HUES64 (cell line): ENCODE measurements around the gene NOS3.
"Not testable (repeated sequence)": the region's sequence is repeated elsewhere in the genome, so short reads cannot be mapped to it uniquely, and the experiment has no call there.

Source experiments
- H3K27ac ChIP-seq: 2 replicates; pipeline ENCODE4 v1.7.0; 2013; ENCODE audit warnings: low read depth, low read length, inconsistent platforms
- H3K27me3 ChIP-seq: 2 replicates; pipeline ENCODE4 v1.6.1; 2013; ENCODE audit warnings: mild to moderate bottlenecking, low read length; ENCODE audit not compliant: insufficient read depth
- H3K36me3 ChIP-seq: 2 replicates; pipeline ENCODE4 v1.6.1; 2013; ENCODE audit warnings: mild to moderate bottlenecking, low read length; ENCODE audit not compliant: insufficient read depth
- H3K4me1 ChIP-seq: 2 replicates; pipeline ENCODE4 v1.6.1; 2013; ENCODE audit warnings: mild to moderate bottlenecking, low read length, moderate library complexity; ENCODE audit not compliant: insufficient read depth
- H3K4me3 ChIP-seq: 2 replicates; pipeline ENCODE4 v1.5.1; 2013; ENCODE audit warnings: mild to moderate bottlenecking, low read length, moderate library complexity
- H3K9ac ChIP-seq: 2 replicates; pipeline ENCODE4 v1.6.1; 2013; ENCODE audit warnings: mild to moderate bottlenecking, low read depth, low read length
- H3K9me3 ChIP-seq: 2 replicates; pipeline ENCODE4 v1.6.1; 2013; ENCODE audit warnings: low read depth, low read length; ENCODE audit not compliant: insufficient read depth
- WGBS: fragments of 150-250, 120-280 bp; methylation state at CpG from one replicate; pipeline ENCODE4 v1.1.7; 2013; ENCODE audit warnings: missing lambda C conversion rate; 5-methylcytosine and 5-hydroxymethylcytosine counted together

Gene NOS3

GRCh38 chr7:151035902-151036301 lies 45.1 kb downstream of the NOS3 start:
- no peaks in the 10 kb centered on the region for H3K9me3 ChIP-seq
- H3K27me3 ChIP-seq = no peaks in the 10 kb centered on the region
- WGBS = 95% methylated on average over 17 of the region's 17 CpGs
- H3K9ac ChIP-seq = no peak overlapping the region
- H3K4me3 ChIP-seq = no peak overlapping the region
- no peak overlapping the region for H3K27ac ChIP-seq
- H3K4me1 ChIP-seq = peaks cover 4% of the 10 kb centered on the region; the same call in 1 of the 2 replicates
- peaks cover 16% of the 10 kb centered on the region for H3K36me3 ChIP-seq

GRCh38 chr7:151038951-151039849 lies 48.4 kb downstream of the NOS3 start:
- H3K36me3 ChIP-seq = peaks cover 16% of the 10 kb centered on the region
- WGBS = 68% methylated on average over 12 of the region's 12 CpGs

GRCh38 chr7:151039850-151040548 lies 49.2 kb downstream of the NOS3 start:
- Histone ChIP-seq H3K36me3 (peaks cover 12% of the 10 kb centered on the region), H3K9me3 (no peaks in the 10 kb centered on the region), H3K27ac (no peak overlapping the region), H3K9ac (no peak overlapping the region), H3K4me1 (peaks cover 4% of the 10 kb centered on the region; the same call in 1 of the 2 replicates), H3K4me3 (no peak overlapping the region), H3K27me3 (no peaks in the 10 kb centered on the region)
- 86% methylated on average over 18 of the region's 18 CpGs for WGBS

More at GRCh38 chr7:151038951-151039849, 48.4 kb downstream of the NOS3 start:
- Histone ChIP-seq H3K9me3 (no peaks in the 10 kb centered on the region), H3K9ac (no peak overlapping the region), H3K27me3 (no peaks in the 10 kb centered on the region), H3K4me3 (no peak overlapping the region), H3K27ac (no peak overlapping the region), H3K4me1 (peaks cover 4% of the 10 kb centered on the region; the same call in 1 of the 2 replicates)

GRCh38 chr7:151040616-151041375 lies 50.0 kb downstream of the NOS3 start:
- H3K4me1 ChIP-seq = peaks cover 4% of the 10 kb centered on the region; the same call in 1 of the 2 replicates
- H3K36me3 ChIP-seq = peaks cover 10% of the 10 kb centered on the region
- H3K9me3 ChIP-seq = no peaks in the 10 kb centered on the region
- no peaks in the 10 kb centered on the region for H3K27me3 ChIP-seq
- no peak overlapping the region for H3K4me3 ChIP-seq
- H3K9ac ChIP-seq = no peak overlapping the region
- H3K27ac ChIP-seq = no peak overlapping the region
- WGBS = 93% methylated on average over 30 of the region's 30 CpGs

- not testable (repeated sequence) for H3K4me3 ChIP-seq, H3K4me1 ChIP-seq, H3K36me3 ChIP-seq, H3K9me3 ChIP-seq, H3K9ac ChIP-seq, H3K27me3 ChIP-seq, H3K27ac ChIP-seq
- WGBS = 89% methylated on average over 10 of the region's 10 CpGs
These were observed 52.6 kb downstream of the NOS3 start for GRCh38 chr7:151043449-151043848.

DNA sequence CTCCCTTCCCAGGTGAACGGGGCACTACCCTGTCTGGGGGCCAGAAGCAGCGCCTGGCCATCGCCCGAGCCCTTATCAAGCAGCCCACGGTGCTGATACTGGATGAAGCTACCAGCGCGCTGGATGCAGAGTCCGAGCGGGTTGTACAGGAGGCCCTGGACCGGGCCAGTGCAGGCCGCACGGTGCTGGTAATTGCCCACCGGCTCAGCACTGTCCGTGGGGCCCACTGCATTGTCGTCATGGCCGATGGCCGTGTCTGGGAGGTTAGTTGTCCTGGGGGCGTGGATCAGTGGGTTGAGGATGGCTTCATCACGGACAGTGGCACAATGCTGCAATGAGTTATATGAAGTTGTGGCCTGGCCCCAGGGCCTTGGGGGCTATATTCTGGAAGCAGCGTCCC lies 53.1 kb downstream of the NOS3 start:
- Histone ChIP-seq H3K27ac (no peak overlapping the region), H3K4me3 (no peak overlapping the region), H3K4me1 (peaks cover 4% of the 10 kb centered on the region; the same call in 1 of the 2 replicates), H3K27me3 (peaks cover 6% of the 10 kb centered on the region), H3K36me3 (no peaks in the 10 kb centered on the region), H3K9ac (no peak overlapping the region), H3K9me3 (no peaks in the 10 kb centered on the region)
- 95% methylated on average over 20 of the region's 20 CpGs for WGBS

DNA sequence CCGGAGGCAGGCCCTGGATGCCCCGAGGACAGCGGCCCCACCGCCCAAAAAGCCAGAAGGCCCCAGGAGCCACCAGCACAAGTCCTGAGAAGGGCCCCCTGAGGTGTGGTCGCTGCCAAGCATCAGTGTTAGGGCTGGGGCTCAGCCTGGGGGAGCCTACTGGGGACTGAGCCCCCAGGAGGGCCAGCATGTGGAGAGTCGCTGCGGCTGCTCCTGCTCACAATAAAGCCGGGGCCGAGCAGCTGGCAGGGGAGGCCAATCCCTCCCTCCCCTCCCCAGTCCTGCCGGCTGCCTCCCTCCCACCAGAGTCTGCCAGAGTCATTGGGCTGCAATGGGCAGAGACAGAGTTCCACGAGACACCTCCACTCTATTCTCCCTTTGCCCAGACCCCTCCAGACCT lies 54.4 kb downstream of the NOS3 start:
- no peak overlapping the region for H3K27ac ChIP-seq
- no peaks in the 10 kb centered on the region for H3K9me3 ChIP-seq
- H3K36me3 ChIP-seq = no peaks in the 10 kb centered on the region
- no peaks in the 10 kb centered on the region for H3K4me1 ChIP-seq
- no peak overlapping the region for H3K9ac ChIP-seq
- whole genome bisulfite sequencing = 88% methylated on average over 11 of the region's 11 CpGs
- H3K27me3 ChIP-seq = peaks cover 19% of the 10 kb centered on the region
- no peak overlapping the region for H3K4me3 ChIP-seq

DNA sequence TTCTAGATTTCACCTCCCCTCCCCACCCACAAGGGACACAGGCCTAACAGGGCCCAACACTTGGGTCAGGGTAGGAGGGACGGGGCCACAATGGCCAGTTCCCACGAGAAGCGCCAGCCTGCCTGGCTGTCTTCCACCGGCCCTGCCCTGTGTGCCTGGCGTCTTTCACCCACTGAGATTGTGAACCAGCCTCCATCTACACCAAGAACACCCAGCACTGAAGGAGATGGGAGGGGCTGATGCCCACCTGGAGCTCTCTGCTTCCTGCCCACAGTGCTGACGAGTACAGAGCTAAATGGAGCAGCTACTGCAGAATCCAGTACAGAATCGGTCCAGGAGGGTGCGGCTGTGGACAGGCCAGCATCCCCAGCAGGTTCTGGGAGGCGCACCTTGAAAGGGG lies 55.1 kb downstream of the NOS3 start:
- no peak overlapping the region for H3K4me3 ChIP-seq
- H3K9ac ChIP-seq = no peak overlapping the region
- no peak overlapping the region for H3K27ac ChIP-seq
- 91% methylated on average over 9 of the region's 9 CpGs for WGBS
- peaks cover 26% of the 10 kb centered on the region for H3K27me3 ChIP-seq
- no peaks in the 10 kb centered on the region for H3K9me3 ChIP-seq
- no peaks in the 10 kb centered on the region for H3K36me3 ChIP-seq
- H3K4me1 ChIP-seq = no peaks in the 10 kb centered on the region

- no peaks in the 10 kb centered on the region for H3K9me3 ChIP-seq
- H3K27me3 ChIP-seq = peaks cover 33% of the 10 kb centered on the region
- WGBS = 91% methylated on average over 14 of the region's 14 CpGs
- H3K27ac ChIP-seq = no peak overlapping the region
- no peaks in the 10 kb centered on the region for H3K4me1 ChIP-seq
- H3K36me3 ChIP-seq = no peaks in the 10 kb centered on the region
- H3K9ac ChIP-seq = no peak overlapping the region
- H3K4me3 ChIP-seq = no peak overlapping the region
These were observed 56.1 kb downstream of the NOS3 start for GRCh38 chr7:151046603-151047573.
